Small intestine (tissue), 4 donors: ENCODE measurements around the gene FCER1A. TPM values are rescaled to one million over a fixed set of nuclear protein-coding genes. Genes with fewer than 3 reads are reported as not detected.

Source experiments
- polyA plus RNA-seq, 4 donors: library from polyadenylated mRNA; stranded (reverse) in 3 of 4; unstranded in 1 of 4; fragments of 200-250 nt in 3 of 4; fragments of 120-200 nt in 1 of 4; gene quantifications; one replicate each; pipeline versions ENCODE4 v1.2.1 to v1.2.3, GENCODE V29; 2013
- donor health status: healthy with polysubstance abuse.
- donor health status: Bipolar disorder and iron deficiency.
- donor health status: healthy.

FCER1A gene
- polyA plus RNA-seq, 4 donors: 0.12 to 2.2 (median 0.75) TPM; not detected in 1

Other genes starting within 250 kb of the FCER1A start
- gene AIM2, start 225.6 kb upstream of the FCER1A start, polyA plus RNA-seq: 1 to 10 TPM in 3 of 4 donors, under 1 TPM in 1; 0.49 to 2.2 (median 1.1) TPM
- gene CADM3, start 130.7 kb upstream of the FCER1A start, polyA plus RNA-seq: 10 to 100 TPM in 1 of 4 donors, under 1 TPM in 2, not detected in 1; 0.27 to 23.5 (median 0.65) TPM
- gene ACKR1, start 97.5 kb upstream of the FCER1A start, polyA plus RNA-seq: 10 to 100 TPM in 1 of 4 donors, 1 to 10 TPM in 3; 1.3 to 96.8 (median 2.7) TPM
- not detected for gene OR10J4, start 129.9 kb downstream of the FCER1A start, polyA plus RNA-seq
- gene OR10J1, start 137.4 kb downstream of the FCER1A start, polyA plus RNA-seq: not detected
- not detected for gene OR10J5, start 233.7 kb downstream of the FCER1A start, polyA plus RNA-seq